Measurements from ENCODE around the gene TCP10L.
A peak's percentile ranks its signal among the peaks of the same experiment; 100 is the strongest.
"Not testable (repeated sequence)": the region's sequence is repeated elsewhere in the genome, so short reads cannot be mapped to it uniquely, and the experiment has no call there.

The TCP10L gene

GRCh38 chr21:32562915-32563314 lies 22.4 kb downstream of the TCP10L start:
- intact Hi-C loops (cut with DNase I) = no loop called here

GRCh38 chr21:32562426-32562825 lies 22.9 kb downstream of the TCP10L start:
- peak in 24 of 42 donors; percentile 14 to 68 (median 32) for DNase-seq
- intact Hi-C loops (cut with DNase I) = no loop called here

More at GRCh38 chr21:32562915-32563314, 22.4 kb downstream of the TCP10L start:
- DNase-seq = no peak

- intact Hi-C loops (cut with DNase I) = not testable (repeated sequence)
Observed at GRCh38 chr21:32561476-32561875, 23.8 kb downstream of the TCP10L start.

GRCh38 chr21:32560896-32561295 lies 24.4 kb downstream of the TCP10L start:
- no peak for DNase-seq
- intact Hi-C loops (cut with DNase I) = no loop called here

More at GRCh38 chr21:32561476-32561875, 23.8 kb downstream of the TCP10L start:
- DNase-seq = not testable (repeated sequence)

GRCh38 chr21:32559006-32559610 lies 26.2 kb downstream of the TCP10L start:
- DNase-seq = no peak
- intact Hi-C loops (cut with DNase I) = no loop called here

- intact Hi-C loops (cut with DNase I) = no loop called here
- peak in 1 of 42 donors; percentile 12 for DNase-seq
Observed at GRCh38 chr21:32558106-32558505, 27.2 kb downstream of the TCP10L start.

GRCh38 chr21:32554832-32555638 lies 30.3 kb downstream of the TCP10L start:
- intact Hi-C loops (cut with DNase I) = no loop called here
- DNase-seq = peak in 1 of 42 donors; percentile 24

GRCh38 chr21:32549886-32550285 lies 35.4 kb downstream of the TCP10L start:
- intact Hi-C loops (cut with DNase I) = no loop called here
- DNase-seq = no peak

GRCh38 chr21:32549440-32549839 lies 35.9 kb downstream of the TCP10L start:
- intact Hi-C loops (cut with DNase I) = no loop called here
- DNase-seq = no peak

- intact Hi-C loops (cut with DNase I) = no loop called here
- no peak for DNase-seq
Observed at GRCh38 chr21:32548978-32549377, 36.3 kb downstream of the TCP10L start.

GRCh38 chr21:32547018-32547417 lies 38.3 kb downstream of the TCP10L start:
- no peak for DNase-seq
- intact Hi-C loops (cut with DNase I) = no loop called here

GRCh38 chr21:32545948-32546441 lies 39.3 kb downstream of the TCP10L start:
- intact Hi-C loops (cut with DNase I) = no loop called here
- DNase-seq = no peak

GRCh38 chr21:32544697-32545096 lies 40.6 kb downstream of the TCP10L start:
- no peak for DNase-seq
- intact Hi-C loops (cut with DNase I) = no loop called here

GRCh38 chr21:32543975-32544374 lies 41.3 kb downstream of the TCP10L start:
- intact Hi-C loops (cut with DNase I) = no loop called here
- no peak for DNase-seq

GRCh38 chr21:32543056-32543455 lies 42.3 kb downstream of the TCP10L start:
- intact Hi-C loops (cut with DNase I); DNase-seq: not testable (repeated sequence)

- DNase-seq = peak in 1 of 42 donors; percentile 20
- intact Hi-C loops (cut with DNase I) = no loop called here
Observed at GRCh38 chr21:32539378-32539777, 45.9 kb downstream of the TCP10L start.

GRCh38 chr21:32538147-32538792 lies 47.1 kb downstream of the TCP10L start:
- intact Hi-C loops (cut with DNase I) = no loop called here
- no peak for DNase-seq

- intact Hi-C loops (cut with DNase I) = no loop called here
- no peak for DNase-seq
Observed at GRCh38 chr21:32537569-32537881, 47.8 kb downstream of the TCP10L start.

- peak in 1 of 42 donors; percentile 16 for DNase-seq
- intact Hi-C loops (cut with DNase I) = no loop called here
Observed at GRCh38 chr21:32535612-32536011, 49.7 kb downstream of the TCP10L start.

GRCh38 chr21:32534113-32534512 lies 51.2 kb downstream of the TCP10L start:
- intact Hi-C loops (cut with DNase I) = no loop called here
- DNase-seq = no peak
